Liver (tissue), 9 donors: ENCODE data around the gene DTNB. TPM values are rescaled to one million over a fixed set of nuclear protein-coding genes. Genes with fewer than 3 reads are reported as not detected.

ENCODE experiments used
- DNase-seq: peaks from one replicate; pipeline ENCODE4 v3.0.0-alpha.2; 2017; ENCODE audit warnings: low spot score
- H3K27ac ChIP-seq, 2 donors: one replicate each; pipeline ENCODE4 v1.7.0; 2013; ENCODE audit warnings: inconsistent platforms in 2 of 2, low read length in 2 of 2, control low read depth in 1 of 2, low read depth in 1 of 2, mild to moderate bottlenecking in 1 of 2
- H3K27me3 ChIP-seq, 4 donors: one replicate each; pipeline versions ENCODE4 v1.6.1 to v1.7.0; 2013; ENCODE audit warnings: low read length in 3 of 4, inconsistent platforms in 1 of 4, mild to moderate bottlenecking in 1 of 4, moderate library complexity in 1 of 4; ENCODE audit not compliant: control insufficient read depth in 4 of 4, insufficient read depth in 4 of 4
- H3K36me3 ChIP-seq, 4 donors: one replicate each; pipeline versions ENCODE4 v1.6.1 to v1.7.0; 2013; ENCODE audit warnings: low read length in 3 of 4, mild to moderate bottlenecking in 3 of 4, low read depth in 1 of 4, moderate library complexity in 1 of 4; ENCODE audit not compliant: control insufficient read depth in 4 of 4, insufficient read depth in 3 of 4
- H3K4me1 ChIP-seq, 4 donors: one replicate each; pipeline versions ENCODE4 v1.6.1 to v1.7.0; 2013; ENCODE audit warnings: low read length in 3 of 4, mild to moderate bottlenecking in 3 of 4, moderate library complexity in 1 of 4; ENCODE audit not compliant: control insufficient read depth in 4 of 4, insufficient read depth in 4 of 4
- H3K4me3 ChIP-seq, 3 donors: one replicate each; pipeline versions ENCODE4 v1.6.1 to v1.7.0; 2013; ENCODE audit warnings: low read length in 3 of 3, control low read depth in 1 of 3, low read depth in 1 of 3, mild to moderate bottlenecking in 1 of 3
- H3K9ac ChIP-seq, 2 donors: one replicate each; pipeline ENCODE4 v1.7.0; 2013; ENCODE audit warnings: low read length in 2 of 2, mild to moderate bottlenecking in 2 of 2, moderate library complexity in 2 of 2, control low read depth in 1 of 2, low read depth in 1 of 2
- H3K9me3 ChIP-seq, 4 donors: one replicate each; pipeline versions ENCODE4 v1.6.1 to v1.7.0; 2013; ENCODE audit warnings: low read length in 3 of 4; ENCODE audit not compliant: control insufficient read depth in 4 of 4
- CTCF ChIP-seq: fragments of 150-350 bp; IDR thresholded peaks from 2 replicates; pipeline ENCODE4 v1.5.1; 2017; ENCODE audit warnings: improper control_type of control experiment, low read depth, low read length; ENCODE audit not compliant: missing input control
- EGR1 ChIP-seq, 2 donors: IDR thresholded peaks; 2 replicates each; pipeline ENCODE4 v1.6.1; 2016 to 2018; ENCODE audit warnings: antibody characterized with exemption in 2 of 2, low read depth in 2 of 2
- FOXA1 ChIP-seq: IDR thresholded peaks from 2 replicates; pipeline ENCODE4 v1.6.1; 2016; ENCODE audit warnings: antibody characterized with exemption
- FOXA2 ChIP-seq: IDR thresholded peaks from 2 replicates; pipeline ENCODE4 v1.6.1; 2016; ENCODE audit warnings: antibody characterized with exemption
- GABPA ChIP-seq, 2 donors: IDR thresholded peaks in 1 of 2; conservative IDR thresholded peaks in 1 of 2; 2 replicates each; pipeline ENCODE4 v1.6.1; 2016; ENCODE audit warnings: antibody characterized with exemption in 2 of 2, mild to moderate bottlenecking in 1 of 2, moderate library complexity in 1 of 2
- HNF4A ChIP-seq, 2 donors: conservative IDR thresholded peaks; 2 replicates each; pipeline ENCODE4 v1.6.1; 2016; ENCODE audit warnings: antibody characterized with exemption in 2 of 2, mild to moderate bottlenecking in 2 of 2
- HNF4G ChIP-seq: IDR thresholded peaks from 2 replicates; pipeline ENCODE4 v1.6.1; 2016; ENCODE audit warnings: antibody characterized with exemption
- JUND ChIP-seq, 2 donors: IDR thresholded peaks; 2 replicates each; pipeline ENCODE4 v1.6.1; 2016; ENCODE audit warnings: antibody characterized with exemption in 2 of 2
- MAX ChIP-seq: IDR thresholded peaks from 2 replicates; pipeline ENCODE4 v1.6.1; 2016; ENCODE audit warnings: antibody characterized with exemption
- NR2F2 ChIP-seq: IDR thresholded peaks from 2 replicates; pipeline ENCODE4 v1.6.1; 2016; ENCODE audit warnings: antibody characterized with exemption
- RAD21 ChIP-seq, 2 donors: IDR thresholded peaks; 2 replicates each; pipeline ENCODE4 v1.6.1; 2016; ENCODE audit warnings: antibody characterized with exemption in 2 of 2, mild to moderate bottlenecking in 2 of 2
- REST ChIP-seq: IDR thresholded peaks from 2 replicates; pipeline ENCODE4 v1.6.1; 2016; ENCODE audit warnings: antibody characterized with exemption, mild to moderate bottlenecking
- RXRA ChIP-seq, 2 donors: IDR thresholded peaks; 2 replicates each; pipeline ENCODE4 v1.6.1; 2017 to 2018; ENCODE audit warnings: antibody characterized with exemption in 2 of 2, mild to moderate bottlenecking in 1 of 2
- TAF1 ChIP-seq: conservative IDR thresholded peaks from 2 replicates; pipeline ENCODE4 v1.6.1; 2016; ENCODE audit warnings: antibody characterized with exemption, mild to moderate bottlenecking
- YY1 ChIP-seq: IDR thresholded peaks from 2 replicates; pipeline ENCODE4 v1.6.1; 2016; ENCODE audit warnings: antibody characterized with exemption, mild to moderate bottlenecking
- ZBTB33 ChIP-seq: IDR thresholded peaks from 2 replicates; pipeline ENCODE4 v1.6.1; 2016; ENCODE audit warnings: antibody characterized with exemption
- WGBS: extraction: QIAGEN DNeasy Blood & Tissue Kit; methylation state at CpG from one replicate; pipeline ENCODE4 v1.1.7; 2013; 5-methylcytosine and 5-hydroxymethylcytosine counted together
- polyA plus RNA-seq, 2 donors: library from polyadenylated mRNA; stranded (reverse) in 1 of 2; unstranded in 1 of 2; fragments of 200-250 nt in 1 of 2; fragments of >200 nt in 1 of 2; fragmentation: Nextera tagmentation in 1 of 2; extraction: Ambion mirVana in 1 of 2; gene quantifications; one replicate each; pipeline versions ENCODE4 v1.2.1 to v1.2.3, GENCODE V29; 2013 to 2015
- total RNA-seq, 2 donors: library from RNA; depleted of rRNA; stranded (reverse); fragments of >200 nt; gene quantifications; one replicate each; pipeline ENCODE4 v1.2.3, GENCODE V29; 2014
- donor health status: healthy.
- donor health status: healthy.
- donor health status: healthy.
- donor health status: healthy.
- donor health status: healthy.

DTNB gene
- total and polyA plus RNA-seq, 4 donors, result 3.3 to 10.5 (median 6.4) TPM

- TF ChIP-seq CTCF (no peak), NR2F2 (no peak), RAD21 (IDR thresholded peaks at IDR 0.05) (no peak), HNF4G (no peak), EGR1 (IDR thresholded peaks at IDR 0.05; ENCODE audit: low read depth in 2 of 2) (no peak), YY1 (no peak), JUND (IDR thresholded peaks at IDR 0.05) (no peak)
Measured at GRCh38 chr2:25684577-25685473, 11.4 kb upstream of the DTNB start (continued).

GRCh38 chr2:25682082-25682481, 8.7 kb upstream of the DTNB start:
- H3K4me3 ChIP-seq, result no peak overlapping the region
- no peaks in the 10 kb centered on the region for H3K9me3 ChIP-seq
- TF ChIP-seq HNF4A (conservative IDR thresholded peaks at IDR 0.05) (no peak), EGR1 (IDR thresholded peaks at IDR 0.05; ENCODE audit: low read depth in 2 of 2) (no peak), ZBTB33 (no peak), RAD21 (IDR thresholded peaks at IDR 0.05) (no peak), CTCF (no peak), MAX (no peak), NR2F2 (no peak), FOXA2 (no peak), FOXA1 (no peak), YY1 (no peak), TAF1 (no peak), HNF4G (no peak), RXRA (IDR thresholded peaks at IDR 0.05) (no peak), JUND (IDR thresholded peaks at IDR 0.05) (no peak), GABPA (IDR thresholded peaks at IDR 0.05 in 1 of 2, conservative IDR thresholded peaks at IDR 0.05 in 1 of 2) (no peak), REST (no peak)
- H3K27me3 ChIP-seq, result no peaks in the 10 kb centered on the region
- H3K36me3 ChIP-seq, result no peaks in the 10 kb centered on the region
- no peak overlapping the region for H3K27ac ChIP-seq
- peaks cover 0 to 7% (median 0%) of the 10 kb centered on the region in 4 donors for H3K4me1 ChIP-seq
- no peak overlapping the region for H3K9ac ChIP-seq
- WGBS, result 92% methylated on average over 4 of the region's 4 CpGs
- no peak for DNase-seq
